Kidney epithelial cell (primary cell): ENCODE measurements around the gene FBXO2. TPM values are rescaled to one million over a fixed set of nuclear protein-coding genes. Genes with fewer than 3 reads are reported as not detected.

Experiments used
- DNase-seq: peaks from one replicate; pipeline ENCODE4 v3.0.0-alpha.2; 2010; ENCODE audit warnings: low read depth
- H3K27me3 ChIP-seq: 2 replicates; pipeline ENCODE4 v1.6.0; 2011; ENCODE audit warnings: low read length; ENCODE audit not compliant: control insufficient read depth, insufficient read depth
- H3K36me3 ChIP-seq: 2 replicates; pipeline ENCODE4 v1.5.1; 2011; ENCODE audit warnings: low read length; ENCODE audit not compliant: control insufficient read depth, insufficient read depth
- H3K4me3 ChIP-seq: 2 replicates; pipeline ENCODE4 v1.5.1; 2011; ENCODE audit warnings: low read depth, mild to moderate bottlenecking, control low read depth, low read length
- CTCF ChIP-seq: IDR thresholded peaks from 2 replicates; pipeline ENCODE4 v1.5.1; 2011; ENCODE audit warnings: mild to moderate bottlenecking, moderate library complexity, low read length, control low read depth, inconsistent platforms; ENCODE audit not compliant: insufficient read depth, poor library complexity, severe bottlenecking
- total RNA-seq: library from RNA; depleted of rRNA; stranded (reverse); fragments of >200 nt; gene quantifications from 2 replicates; pipeline ENCODE4 v1.2.3, GENCODE V29; 2015

FBXO2 gene
- total RNA-seq, 1 donor from 2014 or later: 3.0 TPM

- no peak for TF ChIP-seq CTCF
- Histone ChIP-seq H3K27me3 (no peaks in the 10 kb centered on the region), H3K36me3 (peaks cover 1% of the 10 kb centered on the region), H3K4me3 (no peak overlapping the region)
- DNase-seq: no peak
Measured at GRCh38 chr1:11661103-11661502, 6.9 kb upstream of the FBXO2 start.

- peaks cover 1% of the 10 kb centered on the region for H3K36me3 ChIP-seq
- no peak for TF ChIP-seq CTCF
- H3K4me3 ChIP-seq: no peak overlapping the region
- no peak for DNase-seq
- no peaks in the 10 kb centered on the region for H3K27me3 ChIP-seq
Measured at GRCh38 chr1:11659748-11660147, 5.5 kb upstream of the FBXO2 start.

GRCh38 chr1:11658542-11658941 lies 4.3 kb upstream of the FBXO2 start:
- H3K27me3 ChIP-seq: no peaks in the 10 kb centered on the region
- no peak overlapping the region for H3K4me3 ChIP-seq
- TF ChIP-seq CTCF: no peak
- peaks cover 1% of the 10 kb centered on the region for H3K36me3 ChIP-seq
- DNase-seq: no peak

- H3K4me3 ChIP-seq: no peak overlapping the region
- no peaks in the 10 kb centered on the region for H3K27me3 ChIP-seq
- no peak for DNase-seq
- no peak for TF ChIP-seq CTCF
- peaks cover 1% of the 10 kb centered on the region for H3K36me3 ChIP-seq
Measured at GRCh38 chr1:11657654-11658053, 3.4 kb upstream of the FBXO2 start.

GRCh38 chr1:11654939-11655808 lies 945 bp upstream of the FBXO2 start:
- TF ChIP-seq CTCF: no peak
- Histone ChIP-seq H3K27me3 (peaks cover 2% of the 10 kb centered on the region), H3K36me3 (peaks cover 1% of the 10 kb centered on the region), H3K4me3 (peak overlapping the region; percentile 84)
- no peak for DNase-seq

- peaks cover 12% of the 10 kb centered on the region for H3K27me3 ChIP-seq
- peaks cover 1% of the 10 kb centered on the region for H3K36me3 ChIP-seq
- DNase-seq: no peak
- TF ChIP-seq CTCF: no peak
- H3K4me3 ChIP-seq: peak overlapping the region; percentile 84
Measured at GRCh38 chr1:11653861-11654136, 430 bp downstream of the FBXO2 start.
